Stimulated activated CD4-positive, alpha-beta T cell treated with anti-CD3 and anti-CD28 coated beads, Interleukin-12 subunit alpha, Interleukin-12 subunit beta, amount 100 ng/mL, for 4 hours (primary cell): ENCODE data around the gene TARDBP.
"Not testable (repeated sequence)": the region's sequence is repeated elsewhere in the genome, so short reads cannot be mapped to it uniquely, and the experiment has no call there.

Experiments used
- DNase-seq: peaks from one replicate; pipeline ENCODE4 v3.0.0-alpha.2; 2020

Gene TARDBP

GRCh38 chr1:11044086-11044848 is 31.8 kb downstream of the TARDBP start:
- no peak for DNase-seq

GRCh38 chr1:11044849-11045427 is 32.5 kb downstream of the TARDBP start:
- DNase-seq, result no peak

DNA sequence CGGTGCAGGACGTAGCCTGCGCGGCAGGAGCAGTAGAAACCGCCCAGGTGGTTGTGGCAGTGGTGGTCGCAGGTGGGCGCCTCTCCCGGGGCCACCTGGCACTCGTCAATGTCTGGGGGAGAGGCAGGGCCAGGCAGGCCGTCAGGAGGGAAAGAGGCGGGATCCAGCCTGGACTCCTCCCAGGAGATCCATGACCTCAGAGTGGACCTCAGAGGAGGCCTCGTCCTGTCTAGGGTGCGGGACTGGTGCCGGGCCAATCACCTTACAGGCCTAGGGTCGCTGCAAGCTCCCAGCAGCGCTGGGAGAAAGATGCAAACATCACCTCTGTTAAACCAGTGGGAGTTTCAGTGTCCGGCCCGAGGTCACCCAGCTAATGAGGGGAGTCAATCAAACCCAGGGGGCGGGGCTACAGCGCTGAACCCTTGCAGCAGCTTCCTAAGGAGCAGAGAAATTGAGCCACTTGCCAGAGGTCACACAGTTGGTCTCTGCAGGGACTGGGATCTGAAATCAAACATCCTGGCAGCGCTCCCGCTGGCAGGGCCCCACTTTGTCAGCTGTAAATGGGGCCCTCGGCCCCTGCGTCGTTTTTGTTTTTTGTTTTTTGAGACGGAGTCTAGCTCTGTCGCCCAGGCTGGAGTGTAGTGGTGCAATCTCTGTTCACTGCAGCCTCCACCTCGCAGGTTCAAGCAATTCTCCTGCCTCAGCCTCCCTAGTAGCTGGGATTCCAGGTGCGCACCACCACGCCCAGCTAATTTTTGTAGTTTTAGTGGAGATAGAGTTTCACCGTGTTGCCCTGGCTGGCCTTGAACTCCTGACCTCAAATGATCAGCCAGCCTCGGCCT is 33.2 kb downstream of the TARDBP start:
- no peak for DNase-seq

DNA sequence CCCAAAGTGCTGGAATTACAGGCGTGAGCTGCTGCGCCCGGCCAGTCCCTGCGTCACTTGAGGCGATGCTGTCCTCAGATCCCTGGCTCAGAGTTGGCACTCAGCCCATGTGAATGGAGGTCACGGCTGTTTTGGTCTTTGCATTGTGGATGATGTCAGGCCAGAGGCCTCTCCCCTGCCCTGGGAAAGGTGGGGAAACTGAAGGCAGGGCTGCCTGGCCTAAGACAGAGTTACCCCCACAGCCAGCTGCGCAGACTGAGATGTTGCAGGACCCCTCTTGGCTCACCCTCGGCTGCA is 33.8 kb downstream of the TARDBP start:
- DNase-seq, result no peak

- DNase-seq, result no peak
Measured at GRCh38 chr1:11046625-11047365, 34.3 kb downstream of the TARDBP start, which contains the start of gene MASP2. MASP2 (minus strand) TSS chr1:11047239; CDS start chr1:11047207, 32 bp downstream.

DNA sequence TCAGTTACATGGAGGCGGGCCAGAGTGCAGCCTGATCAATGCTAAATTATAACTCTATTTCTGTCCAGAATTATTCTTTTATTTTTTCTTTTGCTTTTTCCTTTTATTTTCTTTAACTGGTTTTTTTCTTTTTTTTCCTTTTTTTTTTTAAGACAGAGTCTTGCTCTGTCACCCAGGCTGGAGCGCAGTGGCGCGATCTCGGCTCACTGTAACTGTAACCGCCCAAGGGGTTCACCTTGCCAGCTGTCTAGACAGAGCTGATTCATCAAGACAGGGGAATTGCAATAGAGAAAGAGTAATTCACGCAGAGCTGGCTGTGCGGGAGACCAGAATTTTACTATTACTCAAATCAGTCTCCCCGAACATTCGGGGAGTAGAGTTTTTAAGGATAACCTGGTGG is 38.7 kb downstream of the TARDBP start:
- not testable (repeated sequence) for DNase-seq

DNA sequence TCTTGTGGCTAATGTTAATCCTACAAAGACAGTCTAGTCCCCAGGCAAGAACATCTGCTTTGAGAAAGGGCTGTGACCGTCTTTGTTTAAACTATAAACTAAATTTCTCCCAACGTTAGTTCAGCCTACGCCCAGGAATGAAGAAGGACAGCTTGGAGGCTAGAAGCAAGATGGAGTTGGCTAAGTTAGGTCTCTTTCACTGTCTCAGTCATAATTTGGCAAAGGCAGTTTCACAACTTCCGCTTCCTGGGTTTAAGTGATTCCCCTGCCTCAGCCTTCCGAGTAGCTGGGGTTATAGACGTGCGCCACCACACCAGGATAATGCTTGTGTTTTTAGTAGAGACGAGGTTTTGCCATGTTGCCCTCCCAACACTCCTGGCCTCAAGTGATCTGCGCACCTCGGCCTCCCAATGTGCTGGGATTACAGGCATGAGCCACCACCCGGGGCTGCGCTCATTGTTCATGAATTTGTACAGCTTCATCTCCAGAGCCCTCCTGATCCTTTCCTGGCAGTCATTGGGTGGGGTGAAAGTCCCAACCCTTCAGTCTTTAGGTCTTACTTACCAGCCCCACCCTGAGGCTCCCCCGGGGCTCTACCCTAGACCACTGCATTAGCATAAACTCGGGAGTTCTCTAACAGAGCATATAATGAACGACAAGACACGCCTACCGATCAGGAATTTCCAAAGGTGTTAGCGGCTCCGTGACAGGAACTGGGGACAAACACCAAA is 39.5 kb downstream of the TARDBP start:
- DNase-seq, result no peak

DNA sequence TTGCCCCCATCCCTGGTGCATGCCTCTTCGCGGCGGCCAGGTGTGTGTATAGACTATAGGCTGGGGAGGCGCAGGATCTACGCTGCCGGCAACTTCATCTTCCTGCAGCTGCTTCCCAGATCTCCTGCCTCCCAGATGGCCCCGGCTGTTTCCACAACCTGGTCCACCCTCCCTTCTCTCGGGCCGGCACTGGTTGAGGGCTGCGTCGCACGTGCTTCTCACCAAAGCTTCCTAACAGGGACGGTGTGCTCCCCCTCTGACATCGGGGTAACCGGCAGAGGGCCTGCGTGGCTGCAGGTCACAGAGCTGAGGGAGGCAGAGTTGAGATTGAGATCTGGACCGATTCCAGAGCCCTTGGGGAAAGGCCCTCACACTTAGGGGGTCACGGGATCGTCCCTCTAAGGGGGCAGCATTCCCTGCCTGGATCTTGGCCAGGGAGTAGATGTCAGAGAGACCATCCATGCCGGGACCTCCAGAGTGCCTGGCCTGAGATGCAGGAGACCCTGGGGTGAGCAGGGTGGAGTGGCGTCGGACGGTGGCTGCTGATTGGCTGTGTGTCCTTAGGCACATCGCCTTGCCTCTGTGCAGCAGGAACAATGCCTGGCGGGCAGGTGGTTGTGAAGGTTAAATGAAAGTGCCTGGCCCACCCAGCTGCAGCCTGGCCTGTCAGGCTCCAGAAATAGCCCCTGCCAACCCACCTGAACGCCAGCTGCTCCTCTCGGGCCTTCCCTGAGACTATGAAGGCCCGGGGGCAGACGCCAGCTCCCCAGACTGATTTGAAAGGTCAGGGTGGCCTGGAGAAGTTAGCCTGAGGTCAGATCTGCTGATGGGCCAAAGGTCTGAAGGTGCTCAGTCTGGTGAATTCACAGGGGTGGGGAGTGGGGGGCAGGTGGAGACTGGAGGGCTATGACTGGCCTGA is 40.6 kb downstream of the TARDBP start:
- peak; percentile 43 for DNase-seq

- no peak for DNase-seq
Measured at GRCh38 chr1:11053758-11054137, 41.3 kb downstream of the TARDBP start.

GRCh38 chr1:11054181-11054580 is 41.7 kb downstream of the TARDBP start:
- DNase-seq, result no peak

GRCh38 chr1:11054666-11055065 is 42.2 kb downstream of the TARDBP start:
- no peak for DNase-seq

DNA sequence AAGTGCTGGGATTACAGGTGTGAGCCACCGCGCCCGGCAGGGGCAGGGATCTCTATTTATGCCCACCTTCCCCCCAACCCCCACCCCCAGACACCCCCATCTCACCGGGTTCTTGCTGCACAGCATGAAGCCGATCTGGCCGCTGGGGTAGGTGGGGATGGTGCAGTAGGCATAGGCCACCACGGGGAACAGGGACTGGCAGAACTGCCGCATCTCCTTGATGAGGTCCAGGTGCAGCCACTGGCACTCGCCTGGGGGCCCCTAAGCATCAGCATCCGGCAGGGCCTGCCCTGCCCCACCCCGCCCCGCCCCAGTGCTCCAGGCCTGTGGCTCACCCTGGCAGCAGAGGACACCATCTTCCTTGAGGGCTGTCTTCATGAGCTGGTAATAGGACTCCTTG is 43.2 kb downstream of the TARDBP start:
- no peak for DNase-seq

- DNase-seq, result no peak
Measured at GRCh38 chr1:11056504-11056903, 44.0 kb downstream of the TARDBP start.

DNA sequence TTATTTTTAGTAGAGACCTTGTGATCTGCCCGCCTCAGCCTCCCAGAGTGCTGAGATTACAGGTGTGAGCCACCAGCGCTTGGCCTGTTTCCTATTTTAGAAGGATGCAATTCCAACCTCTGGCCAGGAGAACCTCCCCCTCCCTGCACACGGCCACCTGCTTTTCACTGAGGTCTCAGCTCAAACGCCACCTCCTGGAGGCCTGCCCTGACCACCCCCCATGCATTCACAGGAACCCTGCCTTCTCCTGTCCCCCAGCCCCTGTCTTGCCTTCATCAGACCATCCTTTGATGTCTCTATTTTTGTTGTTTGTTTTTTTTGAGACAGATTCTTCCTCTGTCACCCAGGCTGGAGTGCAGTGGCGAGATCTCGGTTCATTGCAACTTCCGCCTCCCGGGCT is 45.0 kb downstream of the TARDBP start:
- no peak for DNase-seq

GRCh38 chr1:11058026-11058425 is 45.6 kb downstream of the TARDBP start:
- DNase-seq, result no peak

- no peak for DNase-seq
Measured at GRCh38 chr1:11058595-11059154, 46.2 kb downstream of the TARDBP start.

DNA sequence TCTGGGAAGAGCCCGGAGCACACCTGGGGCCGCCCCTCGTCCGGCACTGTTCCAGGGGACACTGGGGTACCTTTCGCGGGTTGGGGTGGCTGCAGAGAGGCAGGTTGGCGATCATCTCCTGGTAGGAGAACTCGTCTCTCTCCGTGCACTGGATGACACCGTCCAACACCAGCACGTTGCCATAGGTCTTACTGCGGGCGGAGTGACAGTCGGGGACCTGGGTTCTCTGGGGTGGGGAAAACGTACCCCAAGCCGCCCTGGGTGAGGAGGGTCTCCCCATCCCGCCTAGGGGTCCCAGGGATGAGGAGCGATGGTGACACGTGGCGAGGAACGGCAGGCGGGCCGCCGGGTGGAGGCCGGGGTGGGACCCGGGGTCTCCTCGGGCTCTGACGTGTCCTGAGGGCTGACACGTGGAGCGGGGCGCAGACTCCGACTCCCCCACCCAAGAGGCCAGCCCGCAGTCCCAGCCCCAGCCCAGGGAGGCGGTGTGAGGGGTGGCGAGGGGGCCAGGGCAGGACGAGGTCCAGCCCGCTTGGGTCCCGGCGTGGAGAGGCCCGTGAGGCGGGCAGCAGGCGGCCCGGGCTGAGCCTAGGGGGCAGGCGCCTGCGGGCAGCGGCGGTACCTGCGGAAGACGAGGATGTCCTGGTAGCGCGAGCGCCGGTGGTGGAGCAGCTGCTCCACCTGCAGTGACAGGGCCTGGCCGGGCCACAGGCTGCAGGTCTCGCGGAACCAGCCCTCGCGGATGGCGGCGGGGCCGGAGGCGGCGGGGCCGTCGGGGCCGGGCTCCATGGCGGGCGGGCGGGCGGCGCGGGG is 46.9 kb downstream of the TARDBP start:
- DNase-seq, result peak; percentile 35

GRCh38 chr1:11059968-11060830 is 47.7 kb downstream of the TARDBP start, which contains the start of gene SRM:
SRM (minus strand) TSS chr1:11060018; CDS start chr1:11059943, 75 bp downstream.
- peak; percentile 92 for DNase-seq
